ENCODE measurements around the gene MICU1.
"Not testable (repeated sequence)": the region's sequence is repeated elsewhere in the genome, so short reads cannot be mapped to it uniquely, and the experiment has no call there.

Gene MICU1

GRCh38 chr10:72625608-72626443 is at the start of gene MICU1:
MICU1 (minus strand) TSS chr10:72626079; CDS start chr10:72566793, 59,286 bp downstream.
- Histone ChIP-seq H3K4me2 (peak within 1 kb of the TSS; percentile 69 to 86 (median 82)), H4K20me1 (peaks cover 0 to 8% (median 0%) of the 10 kb centered on the region in 11 experiments; a peak in 3 of 22 replicates), H3K9me3 (replicated peaks in 1 of 11) (no peaks in the 10 kb centered on the region; a peak in 1 of 22 replicates), H3K4me3 (peak within 1 kb of the TSS; percentile 84 to 100 (median 89)), H3K27ac (peak within 1 kb of the TSS; percentile 70 to 91 (median 84)), H3K9ac (peak within 1 kb of the TSS; percentile 78 to 94 (median 89)), H3K27me3 (no peaks in the 10 kb centered on the region), H3K4me1 (peaks cover 18 to 25% (median 23%) of the 10 kb centered on the region in 10 experiments), H3K36me3 (peaks cover 0 to 7% (median 0%) of the 10 kb centered on the region in 11 experiments; a peak in 3 of 22 replicates)
- no peak for TF ChIP-seq Cebpa-rat (IDR thresholded peaks at IDR 0.05)

- not testable (repeated sequence) for H3K9ac ChIP-seq; H3K4me3 ChIP-seq; H4K20me1 ChIP-seq; H3K27ac ChIP-seq; H3K4me2 ChIP-seq; H3K36me3 ChIP-seq; H3K27me3 ChIP-seq; H3K9me3 ChIP-seq (replicated peaks in 1 of 11)
- peaks cover 0 to 14% (median 0%) of the 10 kb centered on the region in 10 experiments; a peak in 7 of 20 replicates for H3K4me1 ChIP-seq
These were observed 48.3 kb upstream of the MICU1 start for GRCh38 chr10:72674174-72674573.

DNA sequence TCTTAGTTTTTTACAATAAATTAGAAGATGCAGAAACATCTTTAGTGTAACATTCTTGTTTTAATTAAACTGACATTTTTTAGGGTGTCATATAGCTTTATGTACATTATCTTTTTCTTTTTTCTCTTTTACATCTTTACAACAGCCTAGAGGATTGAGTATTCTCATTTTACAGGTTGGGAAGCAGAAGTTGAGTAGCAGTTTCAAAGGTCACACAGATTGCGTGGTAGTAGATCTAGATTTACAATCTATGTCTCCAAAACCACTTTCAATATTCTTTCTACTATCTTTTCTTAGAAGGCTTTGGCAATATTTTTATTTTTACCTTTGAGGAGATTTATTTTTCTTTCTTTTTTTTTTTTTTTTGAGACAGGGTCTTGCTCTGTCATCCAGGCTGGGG is 47.4 kb upstream of the MICU1 start:
- Histone ChIP-seq H3K27ac (no peak overlapping the region), H3K9me3 (replicated peaks in 1 of 11) (peaks cover 0 to 7% (median 0%) of the 10 kb centered on the region in 11 experiments; a peak in 3 of 22 replicates), H4K20me1 (no peaks in the 10 kb centered on the region), H3K9ac (no peak overlapping the region), H3K4me1 (peaks cover 0 to 14% (median 0%) of the 10 kb centered on the region in 10 experiments; a peak in 7 of 20 replicates), H3K27me3 (no peaks in the 10 kb centered on the region), H3K36me3 (no peaks in the 10 kb centered on the region), H3K4me3 (no peak overlapping the region), H3K4me2 (no peak overlapping the region)
- TF ChIP-seq Cebpa-rat (IDR thresholded peaks at IDR 0.05): no peak

GRCh38 chr10:72667207-72667864 is 41.5 kb upstream of the MICU1 start:
- no peak overlapping the region for H3K4me3 ChIP-seq
- no peaks in the 10 kb centered on the region for H3K4me1 ChIP-seq
- no peak overlapping the region for H3K27ac ChIP-seq
- H3K9ac ChIP-seq: no peak overlapping the region
- TF ChIP-seq Cebpa-rat (IDR thresholded peaks at IDR 0.05): no peak
- H3K4me2 ChIP-seq: no peak overlapping the region
- no peaks in the 10 kb centered on the region for H3K27me3 ChIP-seq
- no peaks in the 10 kb centered on the region for H3K9me3 ChIP-seq (replicated peaks in 1 of 11)
- no peaks in the 10 kb centered on the region for H4K20me1 ChIP-seq
- H3K36me3 ChIP-seq: no peaks in the 10 kb centered on the region

DNA sequence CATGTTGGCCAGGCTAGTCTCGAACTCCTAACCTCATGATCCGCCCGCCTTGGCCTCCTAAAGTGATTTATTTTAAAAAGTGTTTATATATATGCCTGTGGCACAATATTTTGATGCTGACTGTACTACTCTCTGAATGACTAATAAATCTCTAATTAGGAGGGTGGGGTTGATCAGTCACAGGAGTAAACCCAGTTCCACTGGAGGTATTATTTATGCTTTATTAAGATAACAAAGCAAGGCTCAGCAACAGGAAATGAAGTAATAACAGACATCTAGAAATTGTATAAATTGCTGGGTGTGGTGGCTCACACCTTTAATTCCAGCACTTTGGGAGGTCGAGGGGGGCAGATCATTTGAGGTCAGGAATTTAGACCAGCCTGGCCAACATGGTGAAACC is 40.0 kb upstream of the MICU1 start:
- H3K9me3 ChIP-seq (replicated peaks in 1 of 11): no peaks in the 10 kb centered on the region
- no peaks in the 10 kb centered on the region for H3K36me3 ChIP-seq
- H4K20me1 ChIP-seq: no peaks in the 10 kb centered on the region
- no peaks in the 10 kb centered on the region for H3K27me3 ChIP-seq
- no peaks in the 10 kb centered on the region for H3K4me1 ChIP-seq
- no peak overlapping the region for H3K4me3 ChIP-seq
- H3K27ac ChIP-seq: no peak overlapping the region
- H3K4me2 ChIP-seq: no peak overlapping the region
- H3K9ac ChIP-seq: no peak overlapping the region
- no peak for TF ChIP-seq Cebpa-rat (IDR thresholded peaks at IDR 0.05)

GRCh38 chr10:72663971-72664370 is 38.1 kb upstream of the MICU1 start:
- Histone ChIP-seq H3K4me2 (no peak overlapping the region), H3K4me1 (no peaks in the 10 kb centered on the region), H3K9me3 (replicated peaks in 1 of 11) (no peaks in the 10 kb centered on the region), H4K20me1 (no peaks in the 10 kb centered on the region), H3K27ac (no peak overlapping the region), H3K9ac (no peak overlapping the region), H3K4me3 (no peak overlapping the region), H3K36me3 (no peaks in the 10 kb centered on the region), H3K27me3 (no peaks in the 10 kb centered on the region)
- no peak for TF ChIP-seq Cebpa-rat (IDR thresholded peaks at IDR 0.05)

DNA sequence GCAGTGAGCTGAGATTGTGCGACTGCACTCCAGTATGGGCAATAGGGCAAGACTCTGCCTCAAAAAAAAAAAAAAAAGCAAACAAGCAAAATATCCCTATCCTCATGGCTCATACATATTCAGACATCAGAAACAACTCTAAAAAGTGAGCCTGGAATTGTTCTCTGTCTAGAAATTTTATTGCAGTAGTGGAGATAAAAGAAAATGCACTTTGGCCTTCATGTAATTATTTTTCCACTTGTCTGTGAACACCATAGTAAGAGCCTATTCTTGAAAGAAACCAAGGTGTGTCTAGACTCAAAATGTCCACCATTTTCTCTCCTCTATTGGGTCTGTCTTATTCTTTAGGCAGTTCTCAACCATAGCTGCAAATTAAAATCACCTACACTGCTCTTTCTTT is 35.6 kb upstream of the MICU1 start:
- TF ChIP-seq Cebpa-rat (IDR thresholded peaks at IDR 0.05): no peak
- no peak overlapping the region for H3K9ac ChIP-seq
- no peak overlapping the region for H3K4me3 ChIP-seq
- no peaks in the 10 kb centered on the region for H3K9me3 ChIP-seq (replicated peaks in 1 of 11)
- H3K4me1 ChIP-seq: no peaks in the 10 kb centered on the region
- H3K4me2 ChIP-seq: no peak overlapping the region
- H3K27me3 ChIP-seq: no peaks in the 10 kb centered on the region
- H3K36me3 ChIP-seq: no peaks in the 10 kb centered on the region
- no peak overlapping the region for H3K27ac ChIP-seq
- H4K20me1 ChIP-seq: no peaks in the 10 kb centered on the region

DNA sequence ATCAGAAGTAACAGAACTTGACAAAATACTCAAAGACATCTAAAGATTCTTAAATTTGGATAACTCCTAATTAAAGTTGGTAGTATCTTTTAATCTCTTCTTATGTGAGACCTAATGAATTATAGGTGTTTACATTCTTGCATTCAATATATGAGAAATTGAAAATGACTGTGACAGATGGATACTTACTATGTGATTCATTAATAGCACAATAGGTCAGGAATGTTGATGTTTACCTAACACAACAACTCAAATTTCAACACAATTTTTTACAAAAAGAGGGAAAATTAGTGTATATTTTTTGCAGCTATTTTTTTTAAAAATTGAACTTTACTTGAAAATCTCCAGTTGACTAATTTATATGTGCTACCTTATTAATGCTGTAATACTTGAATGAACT is 34.3 kb upstream of the MICU1 start:
- H3K36me3 ChIP-seq: no peaks in the 10 kb centered on the region
- H3K4me1 ChIP-seq: no peaks in the 10 kb centered on the region
- H4K20me1 ChIP-seq: no peaks in the 10 kb centered on the region
- no peaks in the 10 kb centered on the region for H3K27me3 ChIP-seq
- no peak overlapping the region for H3K9ac ChIP-seq
- no peak overlapping the region for H3K4me2 ChIP-seq
- no peak for TF ChIP-seq Cebpa-rat (IDR thresholded peaks at IDR 0.05)
- H3K4me3 ChIP-seq: no peak overlapping the region
- no peaks in the 10 kb centered on the region for H3K9me3 ChIP-seq (replicated peaks in 1 of 11)
- no peak overlapping the region for H3K27ac ChIP-seq

GRCh38 chr10:72659694-72660093 is 33.8 kb upstream of the MICU1 start:
- Histone ChIP-seq H3K27ac (no peak overlapping the region), H3K9me3 (replicated peaks in 1 of 11) (no peaks in the 10 kb centered on the region), H4K20me1 (no peaks in the 10 kb centered on the region), H3K36me3 (no peaks in the 10 kb centered on the region), H3K4me2 (no peak overlapping the region), H3K4me1 (no peaks in the 10 kb centered on the region), H3K9ac (no peak overlapping the region), H3K27me3 (no peaks in the 10 kb centered on the region), H3K4me3 (no peak overlapping the region)
- TF ChIP-seq Cebpa-rat (IDR thresholded peaks at IDR 0.05): no peak
